OCI-M2 (cell line): Measurements from ENCODE around the gene HLA-B.

Experiments used
- DNase-seq: peaks from one replicate; lab custom pipeline; 2025; ENCODE audit not compliant: unreplicated experiment; lab: John Stamatoyannopoulos, UW

Gene HLA-B

GRCh38 chr6:31308050-31308844 lies 48.7 kb downstream of the HLA-B start:
- no peak for DNase-seq

- DNase-seq: no peak
Measured at GRCh38 chr6:31307669-31308049, 49.3 kb downstream of the HLA-B start.

GRCh38 chr6:31305703-31306219 lies 51.2 kb downstream of the HLA-B start:
- no peak for DNase-seq

GRCh38 chr6:31304683-31305082 lies 52.3 kb downstream of the HLA-B start:
- DNase-seq: no peak
